HepG2 (cell line): ENCODE data around the gene TUBA4A. TPM values are rescaled to one million over a fixed set of nuclear protein-coding genes. Genes with fewer than 3 reads are reported as not detected.

ENCODE experiments used
- CC2D1A ChIP-seq: sonication (generic); formaldehyde crosslinking; IDR thresholded peaks from 2 replicates; pipeline ENCODE4 v1.8.1; 2023; ENCODE audit warnings: mild to moderate bottlenecking, missing genetic modification reagents
- HES4 ChIP-seq: sonication (generic); formaldehyde crosslinking; IDR thresholded peaks from 2 replicates; pipeline ENCODE4 v1.9.0; 2021; ENCODE audit warnings: mild to moderate bottlenecking, missing genetic modification reagents, borderline replicate concordance
- IKZF1 ChIP-seq: fragments of 450-650 bp; IDR thresholded peaks from 2 replicates; pipeline ENCODE4 v1.7.1; 2016
- JUND ChIP-seq: sonication (generic); formaldehyde crosslinking; IDR thresholded peaks from 2 replicates; pipeline ENCODE4 v1.8.0; 2022; ENCODE audit warnings: mild to moderate bottlenecking, missing genetic modification reagents
- KAT8 ChIP-seq: IDR thresholded peaks from 2 replicates; pipeline ENCODE4 v1.6.1; 2016; ENCODE audit warnings: missing genetic modification reagents, missing compliant biosample characterization
- MEF2D ChIP-seq: sonication (generic); formaldehyde crosslinking; IDR thresholded peaks from 2 replicates; pipeline ENCODE4 v1.5.1; 2020; ENCODE audit warnings: mild to moderate bottlenecking, missing genetic modification reagents
- PHF8 ChIP-seq: sonication (generic); formaldehyde crosslinking; IDR thresholded peaks from 2 replicates; pipeline ENCODE4 v1.5.0; 2020; ENCODE audit warnings: missing genetic modification reagents
- RXRA ChIP-seq: sonication (generic); formaldehyde crosslinking; IDR thresholded peaks from 2 replicates; pipeline ENCODE4 v1.5.1; 2020; ENCODE audit warnings: missing genetic modification reagents
- SAP130 ChIP-seq: IDR thresholded peaks from 2 replicates; pipeline ENCODE4 v1.6.1; 2016; ENCODE audit warnings: low read depth
- SMYD3 ChIP-seq: sonication (generic); formaldehyde crosslinking; IDR thresholded peaks from 2 replicates; pipeline ENCODE4 v1.8.1; 2023; ENCODE audit warnings: mild to moderate bottlenecking, missing genetic modification reagents
- SRY ChIP-seq: sonication (generic); formaldehyde crosslinking; IDR thresholded peaks from 2 replicates; pipeline ENCODE4 v1.8.0; 2022; ENCODE audit warnings: mild to moderate bottlenecking, missing genetic modification reagents
- ZNF180 ChIP-seq: sonication (generic); formaldehyde crosslinking; IDR thresholded peaks from 2 replicates; pipeline ENCODE4 v1.4.0; 2020; ENCODE audit warnings: low read depth, missing genetic modification reagents, borderline replicate concordance
- ZNF251 ChIP-seq: sonication (generic); formaldehyde crosslinking; IDR thresholded peaks from 2 replicates; pipeline ENCODE4 v1.9.0; 2021; ENCODE audit warnings: mild to moderate bottlenecking, missing genetic modification reagents
- ZNF282 ChIP-seq: fragments of 450-650 bp; IDR thresholded peaks from 2 replicates; pipeline ENCODE4 v1.6.1; 2018; ENCODE audit not compliant: partially characterized antibody
- ZNF432 ChIP-seq: sonication (generic); formaldehyde crosslinking; IDR thresholded peaks from 2 replicates; pipeline ENCODE4 v1.5.0; 2020; ENCODE audit warnings: missing genetic modification reagents, mild to moderate bottlenecking, borderline replicate concordance
- ZNF709 ChIP-seq: sonication (generic); formaldehyde crosslinking; IDR thresholded peaks from 2 replicates; pipeline ENCODE4 v1.5.0; 2020; ENCODE audit warnings: mild to moderate bottlenecking, missing genetic modification reagents
- polyA plus RNA-seq, 8 experiments: library from polyadenylated mRNA; depleted of rRNA in 3 of 8; stranded (reverse) in 7 of 8; unstranded in 1 of 8; fragments of >200 nt; fragmentation: Illumina TruSeq in 4 of 8; extraction: Trizol in 4 of 8; gene quantifications; 2 replicates each; pipeline versions ENCODE4 v1.2.1 to v1.2.3, GENCODE V29; 2011 to 2016; ENCODE audit warnings: low read depth in 4 of 8, missing spikeins in 1 of 8, mixed read lengths in 1 of 8; ENCODE audit not compliant: insufficient read depth in 1 of 8
- total RNA-seq, 5 experiments: library from RNA; depleted of rRNA; stranded (reverse); fragments of >200 nt; fragmentation: Illumina TruSeq; extraction: Trizol; gene quantifications; 2 replicates each; pipeline ENCODE4 v1.2.3, GENCODE V29; 2016; ENCODE audit warnings: low read depth in 1 of 5
- TF ChIP-seq, protein P1 (sequence below), 2 experiments: sonication (generic) in 1 of 2; formaldehyde crosslinking in 1 of 2; IDR thresholded peaks; 2 replicates each; pipeline versions ENCODE4 v1.5.1 to v1.6.1; 2011 to 2020; ENCODE audit warnings: borderline replicate concordance in 1 of 2, low read depth in 1 of 2, low read length in 1 of 2, mild to moderate bottlenecking in 1 of 2, missing genetic modification reagents in 1 of 2, moderate library complexity in 1 of 2
- TF ChIP-seq, protein P2 (sequence below): sonication (generic); formaldehyde crosslinking; conservative IDR thresholded peaks from 2 replicates; pipeline ENCODE4 v1.4.0; 2020; ENCODE audit warnings: mild to moderate bottlenecking, missing genetic modification reagents, moderate library complexity
- TF ChIP-seq, protein P3 (sequence below): IDR thresholded peaks from 2 replicates; pipeline ENCODE4 v1.6.1; 2016; ENCODE audit warnings: missing compliant biosample characterization, missing genetic modification reagents, borderline replicate concordance
- TF ChIP-seq, protein P4 (sequence below): sonication (generic); formaldehyde crosslinking; conservative IDR thresholded peaks from 2 replicates; pipeline ENCODE4 v1.8.0; 2022; ENCODE audit warnings: low read depth, missing genetic modification reagents
- TF ChIP-seq, protein P5 (sequence below): IDR thresholded peaks from 2 replicates; pipeline ENCODE4 v1.6.1; 2016; ENCODE audit warnings: mild to moderate bottlenecking, missing biosample characterization, missing genetic modification reagents

The TUBA4A gene
- total and polyA plus RNA-seq, 2 of the 13 experiments (the other 11 are each of a cell fraction or from before 2014, with no cell fraction given) = 1.3 to 12.7 TPM

DNA sequence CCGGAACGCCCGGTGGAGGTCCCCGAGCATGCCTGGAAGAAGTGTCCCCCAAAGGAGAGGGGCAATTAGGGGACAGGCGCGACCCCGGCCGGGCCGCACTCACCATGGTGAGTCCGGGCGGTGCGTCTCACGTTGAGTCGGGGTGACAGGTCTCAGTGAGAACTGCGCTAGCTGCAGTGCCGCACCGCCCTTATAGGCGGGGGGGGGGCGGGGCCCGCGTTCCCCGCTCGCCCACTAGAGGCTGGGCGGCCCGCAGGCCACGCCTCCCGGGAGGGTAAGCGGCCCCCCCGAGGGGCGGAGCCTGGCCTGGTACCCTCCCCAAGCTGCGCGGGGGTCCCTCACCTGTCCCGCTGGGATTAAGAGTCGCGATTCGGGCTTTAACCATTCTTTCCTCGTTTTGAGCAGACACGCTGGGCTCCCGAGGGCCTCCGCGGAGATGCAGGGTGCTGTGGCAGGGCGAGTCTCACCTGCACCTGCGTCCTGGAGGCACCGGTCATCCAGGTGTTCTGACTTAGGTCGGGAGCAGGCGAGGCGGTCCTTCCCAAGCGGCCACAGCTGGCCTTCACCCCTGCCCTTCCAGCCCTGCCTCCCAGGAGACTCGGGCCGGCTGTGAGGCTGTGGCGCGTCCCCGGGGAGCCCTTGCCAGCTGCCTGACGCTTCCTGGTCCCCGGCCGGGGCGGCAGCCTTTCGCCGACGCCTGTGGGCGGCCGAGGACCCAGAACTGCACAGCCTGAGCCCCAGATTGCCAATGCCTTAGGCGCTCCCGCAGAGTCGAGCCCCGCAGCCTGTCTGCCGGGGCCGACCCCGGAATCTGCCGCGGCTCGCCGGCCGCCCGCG lies at the start of gene TUBA4A (continued):
- TF ChIP-seq, protein P1, sequence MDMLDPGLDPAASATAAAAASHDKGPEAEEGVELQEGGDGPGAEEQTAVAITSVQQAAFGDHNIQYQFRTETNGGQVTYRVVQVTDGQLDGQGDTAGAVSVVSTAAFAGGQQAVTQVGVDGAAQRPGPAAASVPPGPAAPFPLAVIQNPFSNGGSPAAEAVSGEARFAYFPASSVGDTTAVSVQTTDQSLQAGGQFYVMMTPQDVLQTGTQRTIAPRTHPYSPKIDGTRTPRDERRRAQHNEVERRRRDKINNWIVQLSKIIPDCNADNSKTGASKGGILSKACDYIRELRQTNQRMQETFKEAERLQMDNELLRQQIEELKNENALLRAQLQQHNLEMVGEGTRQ (IDR thresholded peaks at IDR 0.05; ENCODE audit: low read depth, low read length) = no peak
- TF ChIP-seq, protein P1 (CRISPR knock-in tag; IDR thresholded peaks at IDR 0.05; ENCODE audit: borderline replicate concordance) = no peak
- no peak for TF ChIP-seq ZNF180 (CRISPR knock-in tag)
- TF ChIP-seq HES4 (CRISPR knock-in tag) = peak; percentile 31; the same call in 1 of the 2 replicates
- peak; percentile 26; the same call in 1 of the 2 replicates for TF ChIP-seq RXRA (CRISPR knock-in tag)
- no peak for TF ChIP-seq CC2D1A
- no peak; the same call in 1 of the 2 replicates for TF ChIP-seq PHF8 (CRISPR knock-in tag)
- no peak for TF ChIP-seq ZNF432 (CRISPR knock-in tag)
- TF ChIP-seq, protein P2, sequence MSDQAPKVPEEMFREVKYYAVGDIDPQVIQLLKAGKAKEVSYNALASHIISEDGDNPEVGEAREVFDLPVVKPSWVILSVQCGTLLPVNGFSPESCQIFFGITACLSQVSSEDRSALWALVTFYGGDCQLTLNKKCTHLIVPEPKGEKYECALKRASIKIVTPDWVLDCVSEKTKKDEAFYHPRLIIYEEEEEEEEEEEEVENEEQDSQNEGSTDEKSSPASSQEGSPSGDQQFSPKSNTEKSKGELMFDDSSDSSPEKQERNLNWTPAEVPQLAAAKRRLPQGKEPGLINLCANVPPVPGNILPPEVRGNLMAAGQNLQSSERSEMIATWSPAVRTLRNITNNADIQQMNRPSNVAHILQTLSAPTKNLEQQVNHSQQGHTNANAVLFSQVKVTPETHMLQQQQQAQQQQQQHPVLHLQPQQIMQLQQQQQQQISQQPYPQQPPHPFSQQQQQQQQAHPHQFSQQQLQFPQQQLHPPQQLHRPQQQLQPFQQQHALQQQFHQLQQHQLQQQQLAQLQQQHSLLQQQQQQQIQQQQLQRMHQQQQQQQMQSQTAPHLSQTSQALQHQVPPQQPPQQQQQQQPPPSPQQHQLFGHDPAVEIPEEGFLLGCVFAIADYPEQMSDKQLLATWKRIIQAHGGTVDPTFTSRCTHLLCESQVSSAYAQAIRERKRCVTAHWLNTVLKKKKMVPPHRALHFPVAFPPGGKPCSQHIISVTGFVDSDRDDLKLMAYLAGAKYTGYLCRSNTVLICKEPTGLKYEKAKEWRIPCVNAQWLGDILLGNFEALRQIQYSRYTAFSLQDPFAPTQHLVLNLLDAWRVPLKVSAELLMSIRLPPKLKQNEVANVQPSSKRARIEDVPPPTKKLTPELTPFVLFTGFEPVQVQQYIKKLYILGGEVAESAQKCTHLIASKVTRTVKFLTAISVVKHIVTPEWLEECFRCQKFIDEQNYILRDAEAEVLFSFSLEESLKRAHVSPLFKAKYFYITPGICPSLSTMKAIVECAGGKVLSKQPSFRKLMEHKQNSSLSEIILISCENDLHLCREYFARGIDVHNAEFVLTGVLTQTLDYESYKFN (CRISPR knock-in tag) = peak; percentile 47
- no peak for TF ChIP-seq JUND
- peak; percentile 61 for TF ChIP-seq SAP130 (CRISPR knock-in tag)
- TF ChIP-seq SMYD3 = no peak
- TF ChIP-seq, protein P3, sequence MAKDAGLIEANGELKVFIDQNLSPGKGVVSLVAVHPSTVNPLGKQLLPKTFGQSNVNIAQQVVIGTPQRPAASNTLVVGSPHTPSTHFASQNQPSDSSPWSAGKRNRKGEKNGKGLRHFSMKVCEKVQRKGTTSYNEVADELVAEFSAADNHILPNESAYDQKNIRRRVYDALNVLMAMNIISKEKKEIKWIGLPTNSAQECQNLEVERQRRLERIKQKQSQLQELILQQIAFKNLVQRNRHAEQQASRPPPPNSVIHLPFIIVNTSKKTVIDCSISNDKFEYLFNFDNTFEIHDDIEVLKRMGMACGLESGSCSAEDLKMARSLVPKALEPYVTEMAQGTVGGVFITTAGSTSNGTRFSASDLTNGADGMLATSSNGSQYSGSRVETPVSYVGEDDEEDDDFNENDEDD (CRISPR knock-in tag) = no peak
- 0 out of 2 replicates have a peak, but pooled peaks have one; percentile 11 for TF ChIP-seq SRY
- TF ChIP-seq ZNF282 = no peak
- peak; percentile 19; the same call in 1 of the 2 replicates for TF ChIP-seq KAT8
- TF ChIP-seq, protein P4, sequence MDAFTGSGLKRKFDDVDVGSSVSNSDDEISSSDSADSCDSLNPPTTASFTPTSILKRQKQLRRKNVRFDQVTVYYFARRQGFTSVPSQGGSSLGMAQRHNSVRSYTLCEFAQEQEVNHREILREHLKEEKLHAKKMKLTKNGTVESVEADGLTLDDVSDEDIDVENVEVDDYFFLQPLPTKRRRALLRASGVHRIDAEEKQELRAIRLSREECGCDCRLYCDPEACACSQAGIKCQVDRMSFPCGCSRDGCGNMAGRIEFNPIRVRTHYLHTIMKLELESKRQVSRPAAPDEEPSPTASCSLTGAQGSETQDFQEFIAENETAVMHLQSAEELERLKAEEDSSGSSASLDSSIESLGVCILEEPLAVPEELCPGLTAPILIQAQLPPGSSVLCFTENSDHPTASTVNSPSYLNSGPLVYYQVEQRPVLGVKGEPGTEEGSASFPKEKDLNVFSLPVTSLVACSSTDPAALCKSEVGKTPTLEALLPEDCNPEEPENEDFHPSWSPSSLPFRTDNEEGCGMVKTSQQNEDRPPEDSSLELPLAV (CRISPR knock-in tag) = no peak
- TF ChIP-seq ZNF709 (CRISPR knock-in tag) = no peak; the same call in 1 of the 2 replicates
- TF ChIP-seq IKZF1 = no peak
- 0 out of 2 replicates have a peak, but pooled peaks have one; percentile 30 for TF ChIP-seq MEF2D (CRISPR knock-in tag)
- no peak for TF ChIP-seq ZNF251
- TF ChIP-seq, protein P5, sequence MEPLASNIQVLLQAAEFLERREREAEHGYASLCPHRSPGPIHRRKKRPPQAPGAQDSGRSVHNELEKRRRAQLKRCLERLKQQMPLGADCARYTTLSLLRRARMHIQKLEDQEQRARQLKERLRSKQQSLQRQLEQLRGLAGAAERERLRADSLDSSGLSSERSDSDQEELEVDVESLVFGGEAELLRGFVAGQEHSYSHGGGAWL (CRISPR knock-in tag) = peak; percentile 48
